NCI-H2081 (cell line): ENCODE measurements around the gene CATSPERB.
A peak's percentile ranks its signal among the peaks of the same experiment; 100 is the strongest.
"Not testable (repeated sequence)": the region's sequence is repeated elsewhere in the genome, so short reads cannot be mapped to it uniquely, and the experiment has no call there.

Experiments used
- DNase-seq, 2 experiments: peaks; one replicate each; lab custom pipeline; 2025; lab: John Stamatoyannopoulos, UW

Gene CATSPERB, protein sequence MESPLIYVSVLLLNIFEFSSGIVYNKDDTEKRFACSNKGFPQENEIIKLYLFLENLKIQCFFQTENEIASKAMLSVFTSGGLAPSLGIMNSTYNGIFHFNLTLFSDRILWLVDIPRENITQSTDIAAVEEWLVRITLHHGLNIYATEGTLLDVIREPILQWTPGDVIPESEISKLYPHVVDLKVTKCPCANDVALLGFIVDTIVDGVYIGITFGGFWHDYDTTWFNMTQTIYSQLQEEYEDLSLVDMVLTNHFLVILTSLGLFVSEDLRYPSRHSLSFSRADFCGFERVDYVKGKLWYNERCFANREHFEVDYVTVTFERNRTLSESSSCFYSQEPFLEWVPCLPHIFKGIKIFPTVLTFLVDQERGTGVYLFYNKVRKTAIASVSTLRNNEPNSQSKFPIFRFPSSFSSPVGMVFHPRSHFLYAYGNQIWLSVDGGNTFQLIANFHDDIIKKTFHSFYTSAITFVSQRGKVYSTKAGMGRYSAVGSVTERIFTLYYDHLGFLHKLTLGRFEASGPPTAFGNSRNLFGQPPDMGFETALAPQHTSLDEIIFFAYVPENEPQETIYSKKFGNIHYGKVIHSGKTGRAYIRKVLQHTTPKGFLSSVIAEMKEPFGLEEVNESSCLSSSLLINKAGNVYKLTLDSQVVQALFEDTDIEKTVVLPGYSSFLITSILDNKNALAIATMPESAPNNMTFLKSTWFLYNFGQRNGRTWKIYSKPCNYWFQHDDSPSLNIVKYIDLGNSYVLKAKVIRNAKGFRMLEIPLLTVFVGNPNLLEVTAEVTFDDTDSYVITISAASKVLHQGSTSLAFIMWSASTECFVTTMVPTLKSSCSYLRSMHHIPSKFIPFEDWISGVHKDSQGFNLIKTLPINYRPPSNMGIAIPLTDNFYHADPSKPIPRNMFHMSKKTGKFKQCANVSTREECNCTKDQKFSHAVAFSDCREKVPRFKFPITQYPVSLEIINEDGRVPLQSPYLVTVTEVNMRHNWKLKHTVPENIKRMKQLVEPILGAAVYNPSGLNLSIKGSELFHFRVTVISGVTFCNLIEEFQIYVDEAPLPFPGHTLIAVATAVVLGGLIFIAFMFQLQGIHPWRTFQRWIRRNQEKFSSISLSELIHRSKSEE

DNA sequence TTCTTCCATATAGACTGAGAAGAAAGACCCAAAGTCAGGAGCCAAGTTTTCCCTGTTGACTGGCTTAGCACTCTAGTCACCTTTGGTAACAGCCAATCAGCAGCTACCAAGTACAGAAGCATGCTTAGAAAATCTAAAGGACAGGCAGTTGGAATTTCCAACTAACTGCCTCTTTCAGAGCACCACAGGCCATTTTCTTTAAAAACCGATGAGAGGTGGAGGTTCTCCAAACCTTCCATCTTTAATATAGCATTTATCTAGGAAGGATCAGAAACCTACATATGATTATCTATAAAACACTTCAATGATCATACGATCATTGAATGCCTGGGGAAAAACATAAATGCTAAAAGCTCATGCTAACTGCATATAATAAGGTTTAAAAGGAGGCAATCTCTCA is at the start of gene CATSPERB:
CATSPERB (minus strand) TSS at position 101 of the 400 bp plus-strand sequence. CDS start 2,607 bp downstream, outside the sequence.
- no peak for DNase-seq

DNA sequence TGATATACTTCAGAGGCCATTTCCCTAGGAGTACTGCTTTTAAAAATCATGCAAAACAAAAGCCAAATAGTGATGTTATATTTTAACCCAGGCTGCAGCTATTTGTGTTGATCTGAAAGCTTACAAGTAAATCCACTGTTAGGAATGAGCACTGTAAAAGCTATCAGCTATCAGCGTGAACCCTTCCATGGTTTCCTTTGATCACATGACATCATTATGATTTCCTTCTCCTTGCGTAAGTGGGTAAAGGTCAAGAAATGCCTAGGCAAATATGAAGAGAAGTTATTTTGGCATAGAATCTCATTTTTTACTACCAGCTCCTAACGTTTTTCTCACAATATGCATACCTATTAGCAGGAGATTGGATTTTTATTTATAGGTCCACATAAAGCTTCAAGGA is 48.6 kb upstream of the CATSPERB start:
- DNase-seq = no peak

DNA sequence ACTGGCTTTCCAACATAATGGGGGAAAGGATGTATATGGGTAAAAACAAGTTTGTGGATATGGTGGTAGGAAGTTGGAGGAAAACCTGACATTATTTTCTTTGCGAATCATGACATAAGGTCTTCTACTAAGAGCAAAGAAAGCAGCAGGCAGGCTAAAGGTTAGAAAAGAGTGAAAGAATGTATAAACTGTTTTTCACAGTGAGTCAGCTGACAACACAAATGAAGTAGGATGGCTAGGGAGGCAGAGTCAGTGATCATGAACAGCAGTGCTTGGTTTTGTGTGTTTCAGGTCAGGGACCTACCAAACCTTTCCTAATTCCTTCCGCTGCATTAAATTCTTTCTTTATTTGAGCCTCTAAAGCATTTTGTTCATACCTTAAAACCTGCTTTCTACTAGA is 46.3 kb upstream of the CATSPERB start:
- DNase-seq = no peak

DNA sequence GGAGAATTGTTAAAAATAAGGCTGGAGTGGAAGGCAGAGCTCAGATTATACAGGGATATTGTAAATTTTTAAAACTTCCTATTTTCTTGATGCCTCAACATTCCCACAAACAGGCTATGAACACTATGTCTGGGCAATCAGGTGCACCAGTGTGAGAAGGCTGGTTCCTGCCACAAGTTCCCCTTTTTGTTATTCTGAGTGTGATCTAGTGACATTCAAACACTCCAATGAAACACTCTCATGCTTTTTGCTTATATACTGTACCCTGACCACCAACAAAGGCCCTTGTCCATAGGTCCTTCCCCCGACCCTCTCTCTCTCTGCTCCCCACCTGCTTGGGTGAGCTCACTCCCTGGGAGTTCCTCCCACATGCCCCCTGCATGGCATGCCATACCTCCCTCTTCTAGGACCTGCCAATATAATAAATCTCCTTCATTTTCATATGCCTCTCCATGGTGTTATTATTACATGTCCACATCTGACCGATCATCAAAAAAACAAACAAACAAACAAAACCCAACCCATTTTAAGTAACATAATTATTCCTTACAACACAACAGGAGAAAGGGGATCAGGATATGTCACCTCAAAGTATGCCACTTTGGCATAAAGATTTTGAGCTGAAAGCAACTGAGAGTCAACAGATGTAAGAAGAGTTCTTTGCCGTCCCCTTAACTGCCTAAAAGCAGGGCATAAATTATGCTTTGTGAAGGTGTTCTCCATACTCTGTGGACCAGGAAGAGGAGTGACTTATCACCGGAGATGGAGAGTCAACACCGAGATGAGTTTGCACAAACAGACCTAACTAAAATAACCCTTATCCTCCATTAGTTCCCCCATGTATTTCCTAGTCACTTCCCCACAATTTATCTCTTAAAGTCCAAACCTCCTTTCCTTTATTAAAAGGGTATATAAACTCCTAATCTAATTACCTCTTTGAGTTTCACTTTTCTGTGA is 42.5 kb upstream of the CATSPERB start:
- DNase-seq = no peak

DNA sequence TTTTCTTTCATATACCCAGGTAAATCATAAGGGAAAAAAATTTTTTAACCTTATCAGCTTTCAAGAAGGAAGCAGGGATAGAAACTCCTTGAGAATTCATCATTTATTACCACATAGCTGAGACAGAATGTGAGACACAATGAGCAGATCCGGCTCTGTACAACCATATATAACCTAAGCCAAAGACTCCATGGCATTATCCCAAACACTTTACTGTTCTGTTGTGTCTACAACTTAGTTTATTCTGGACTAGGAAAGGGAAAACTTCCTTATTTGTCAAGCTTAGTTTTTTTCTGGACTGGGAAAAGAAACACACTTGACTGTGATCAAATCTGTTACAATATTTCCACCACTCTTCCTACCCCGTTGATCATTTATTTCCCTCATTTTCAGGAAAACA is 38.3 kb upstream of the CATSPERB start:
- no peak for DNase-seq

DNA sequence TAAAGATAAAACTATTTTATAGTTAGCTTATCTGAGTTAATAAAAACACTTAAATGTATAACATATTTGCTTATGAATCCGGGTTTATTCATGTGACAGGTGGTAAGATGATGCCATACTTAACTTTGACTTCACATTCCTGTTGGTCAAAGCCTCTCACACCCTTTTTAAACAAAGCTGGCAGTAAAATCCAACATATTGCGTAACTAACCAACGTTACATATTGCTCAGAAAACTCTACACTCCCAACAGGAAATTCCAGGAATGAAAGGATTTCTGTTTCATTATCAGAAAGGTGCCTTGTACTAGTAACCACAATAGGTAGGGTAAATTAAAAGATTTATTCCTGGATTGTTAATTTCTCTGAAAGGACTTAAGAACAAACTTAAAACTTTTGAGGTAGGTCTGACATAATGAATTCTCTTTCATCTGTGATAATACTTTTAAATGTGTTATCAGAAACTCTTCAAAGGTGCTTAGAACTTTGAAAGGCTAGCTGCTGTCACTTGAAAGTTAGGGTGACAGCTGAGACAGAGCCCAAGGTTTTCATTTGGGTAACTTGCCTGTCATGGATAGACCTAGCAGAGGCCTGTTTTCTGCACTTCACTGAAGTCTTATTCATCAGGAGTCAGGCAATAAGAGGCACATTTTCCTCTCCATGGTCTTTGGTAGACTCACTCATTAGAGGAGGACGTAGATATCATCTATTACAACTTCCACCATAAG is 23.8 kb upstream of the CATSPERB start:
- no peak for DNase-seq

DNA sequence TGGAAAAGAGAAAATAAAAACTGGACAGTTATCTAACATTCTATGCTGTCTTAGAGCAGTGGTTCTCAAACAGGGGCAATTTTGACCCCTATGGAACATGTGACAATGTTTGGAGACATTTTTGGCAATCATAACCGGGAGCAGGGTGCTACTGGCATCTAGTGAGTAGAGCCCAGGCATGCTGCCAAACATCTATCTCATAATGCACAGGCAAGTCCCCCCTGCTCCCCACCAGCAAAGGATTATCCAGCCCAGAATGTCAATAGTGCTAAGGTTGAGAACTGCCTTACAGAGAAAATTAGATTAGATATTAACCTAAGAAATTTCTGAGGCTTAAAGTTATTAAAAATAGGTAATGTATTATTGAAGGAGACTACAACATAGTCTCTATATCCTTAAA is 22.9 kb upstream of the CATSPERB start:
- peak in 1 of 2 experiments; percentile 41 for DNase-seq

DNA sequence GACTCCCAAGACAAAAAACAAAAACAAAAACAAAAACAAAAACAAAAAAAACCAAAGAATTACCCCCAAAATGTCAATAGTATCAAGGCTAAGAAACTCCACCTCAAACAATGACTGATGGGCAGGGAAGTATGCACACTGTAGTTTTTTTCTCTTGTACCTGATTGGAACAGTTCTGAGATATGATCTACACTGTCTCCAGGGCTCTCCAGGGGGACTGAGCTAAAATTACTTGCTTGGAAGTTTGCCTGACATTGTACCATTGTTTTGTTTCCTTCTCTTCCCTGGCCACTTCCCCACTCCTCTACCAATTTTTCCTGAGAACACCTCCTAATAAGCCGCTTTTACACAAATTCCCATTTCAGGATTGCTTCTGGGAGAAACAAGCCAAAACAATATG is 22.3 kb upstream of the CATSPERB start:
- DNase-seq = no peak

DNA sequence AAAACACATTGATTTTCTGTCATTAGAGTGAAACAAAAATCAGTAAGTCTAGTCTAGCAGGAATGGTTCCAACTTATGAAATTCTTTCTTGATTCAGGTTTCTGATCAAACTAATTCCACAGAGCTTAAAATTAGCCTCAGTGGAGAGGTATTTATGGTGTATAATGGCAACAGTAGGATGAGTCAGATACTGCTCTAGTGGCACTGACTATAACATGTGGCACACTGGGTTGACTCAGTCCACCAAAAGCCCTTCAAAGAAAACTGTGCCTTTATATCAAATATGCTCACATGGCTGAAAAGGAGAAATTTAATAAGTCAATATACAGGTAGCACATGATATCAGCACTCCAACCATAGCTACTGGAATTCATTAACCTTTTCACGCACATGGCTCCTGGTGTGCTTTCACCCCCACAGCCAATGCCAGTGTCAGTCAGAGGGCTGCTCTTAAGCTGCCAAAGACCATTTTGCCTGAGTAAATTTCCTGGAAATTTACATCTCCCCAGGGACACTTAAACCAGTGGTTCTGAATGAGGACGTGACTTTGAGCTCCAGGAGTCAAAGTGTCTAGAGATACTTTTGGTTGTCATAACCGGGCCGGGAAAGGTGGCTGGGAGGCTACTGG is 21.7 kb upstream of the CATSPERB start:
- peak in 1 of 2 experiments; percentile 9 for DNase-seq

DNA sequence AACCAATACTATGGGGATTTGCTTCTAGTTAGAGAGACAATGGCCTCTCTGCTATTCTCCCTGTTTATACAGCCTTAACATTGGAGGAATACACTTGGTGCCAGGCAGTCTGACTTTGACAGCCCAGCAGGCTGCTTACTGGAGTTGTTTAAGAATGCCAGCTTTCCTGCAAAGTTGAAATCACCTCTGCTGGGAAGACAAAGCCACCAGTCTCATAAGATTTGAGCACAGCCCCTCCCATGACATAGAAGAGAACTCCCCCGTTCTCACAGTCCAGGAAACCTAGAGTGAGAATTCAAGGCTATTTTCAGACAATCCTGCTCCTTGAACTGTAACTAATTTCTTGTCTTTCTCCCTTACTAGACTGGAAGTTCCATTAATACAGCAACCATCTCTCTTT is 21.1 kb upstream of the CATSPERB start:
- no peak for DNase-seq

DNA sequence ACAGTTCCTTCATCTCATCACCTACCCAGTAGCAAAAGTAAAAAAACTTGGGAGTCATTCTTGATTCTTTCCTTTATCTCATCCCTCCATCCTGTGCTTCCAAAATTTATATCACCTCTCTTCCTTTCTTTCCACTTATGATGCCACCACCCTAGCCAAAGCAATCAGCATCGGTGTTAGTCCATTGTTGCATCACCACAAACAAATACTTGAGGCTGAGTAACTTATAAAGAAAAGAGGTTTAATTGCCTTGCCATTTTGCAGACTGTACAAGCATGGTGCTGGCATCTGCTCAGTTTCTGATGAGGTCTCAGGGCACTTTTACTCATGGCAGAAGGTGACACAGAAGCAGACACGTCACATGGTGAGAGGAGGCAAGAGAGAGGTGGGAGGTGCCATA is 19.8 kb upstream of the CATSPERB start:
- DNase-seq = no peak

DNA sequence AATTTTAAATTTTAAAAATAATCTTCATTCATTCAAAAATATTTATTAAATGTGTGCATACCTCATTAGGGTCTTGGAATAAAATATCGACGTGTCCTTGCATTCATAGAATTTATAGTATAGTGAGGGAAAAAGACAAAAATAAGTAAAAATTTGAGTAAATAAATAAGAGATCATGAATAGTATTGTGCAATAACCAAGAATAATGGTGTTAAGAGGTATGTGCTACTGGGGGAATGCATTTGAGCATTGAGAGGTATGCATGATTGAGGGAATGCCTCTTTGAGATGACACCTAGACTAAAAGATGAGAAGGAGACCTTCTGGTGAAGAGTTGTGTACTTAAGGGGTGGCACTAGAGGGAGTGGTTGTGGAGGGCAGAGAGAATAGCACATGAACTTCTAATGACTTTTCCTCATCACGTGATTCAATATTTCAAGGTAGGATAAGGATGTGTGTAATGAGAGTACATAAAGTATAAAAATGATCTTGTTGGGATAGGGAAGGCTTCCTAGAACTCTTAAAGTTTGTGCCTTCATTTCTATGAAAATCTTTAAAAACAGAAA is 18.8 kb upstream of the CATSPERB start:
- no peak for DNase-seq

DNA sequence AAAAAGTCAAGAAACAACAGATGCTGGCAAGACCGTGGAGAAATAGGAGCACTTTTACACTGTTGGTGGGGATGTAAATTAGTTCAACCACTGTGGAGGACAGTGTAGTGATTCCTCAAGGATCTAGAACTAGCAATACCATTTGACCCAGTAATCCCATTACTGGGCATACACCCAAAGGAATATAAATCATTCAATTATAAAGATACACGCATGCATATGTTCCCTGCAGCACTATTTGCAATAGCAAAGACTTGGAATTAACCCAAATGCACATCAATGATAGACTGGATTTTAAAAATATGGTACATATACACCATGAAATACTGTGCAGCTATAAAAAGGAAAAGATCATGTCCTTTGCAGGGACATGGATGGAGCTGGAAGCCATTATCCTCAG is 18.0 kb upstream of the CATSPERB start:
- no peak for DNase-seq

DNA sequence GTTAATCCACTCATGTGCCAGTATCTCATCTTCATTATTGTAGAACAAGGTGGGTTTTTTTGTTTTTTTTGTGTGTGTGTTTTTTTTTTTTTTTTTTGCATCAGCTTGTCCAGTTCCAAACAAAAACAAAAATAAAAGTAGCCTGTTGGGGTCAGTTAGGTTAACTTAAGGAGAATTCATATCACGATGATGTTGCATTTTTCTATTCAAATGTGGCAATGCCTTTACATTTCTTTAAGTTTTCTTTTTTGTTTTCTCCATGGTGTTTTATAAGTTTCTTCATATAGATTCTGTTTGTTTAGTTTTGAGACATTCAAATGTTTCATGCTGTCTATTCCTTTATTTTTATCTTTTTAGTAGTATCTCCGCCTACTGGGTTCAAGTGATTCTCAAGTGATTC is 16.2 kb upstream of the CATSPERB start:
- DNase-seq = no peak

DNA sequence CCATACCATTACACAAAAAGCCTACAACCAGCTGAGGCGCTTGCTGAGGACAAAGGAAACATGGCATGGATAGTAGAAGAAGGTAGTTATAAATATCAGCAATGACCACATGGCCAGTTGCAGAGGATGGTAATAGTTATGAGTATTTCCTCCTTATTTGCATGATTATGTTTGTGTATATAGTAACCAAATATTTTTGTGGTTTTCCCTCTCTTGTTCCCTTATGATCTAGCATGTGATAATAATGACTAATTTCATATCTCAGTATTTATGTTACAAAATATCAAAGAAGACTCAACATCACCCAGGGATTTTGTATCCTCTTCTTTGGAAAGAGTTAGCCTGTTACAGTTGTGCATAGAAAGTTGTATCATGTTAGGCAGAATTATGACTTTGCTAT is 13.5 kb upstream of the CATSPERB start:
- no peak for DNase-seq

DNA sequence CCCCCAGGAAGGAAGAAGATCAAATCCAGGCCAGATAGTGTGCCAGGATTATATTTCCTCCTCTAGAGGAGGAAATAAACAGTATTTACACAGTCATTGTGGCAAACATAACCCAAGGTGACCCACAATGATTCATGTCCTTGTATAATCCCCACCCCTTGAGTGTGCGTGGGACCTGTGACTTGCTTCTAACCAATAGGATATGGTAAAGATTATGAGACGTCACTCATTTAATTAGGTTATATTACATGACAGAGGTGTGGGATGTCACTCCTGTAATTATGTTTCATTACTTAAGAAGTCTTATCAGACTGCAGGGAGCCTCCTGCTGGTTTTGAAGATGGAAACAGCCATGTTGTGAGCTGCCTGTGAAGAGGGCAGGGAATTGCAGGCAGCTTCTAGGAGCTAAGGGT is 12.2 kb upstream of the CATSPERB start:
- no peak for DNase-seq

DNA sequence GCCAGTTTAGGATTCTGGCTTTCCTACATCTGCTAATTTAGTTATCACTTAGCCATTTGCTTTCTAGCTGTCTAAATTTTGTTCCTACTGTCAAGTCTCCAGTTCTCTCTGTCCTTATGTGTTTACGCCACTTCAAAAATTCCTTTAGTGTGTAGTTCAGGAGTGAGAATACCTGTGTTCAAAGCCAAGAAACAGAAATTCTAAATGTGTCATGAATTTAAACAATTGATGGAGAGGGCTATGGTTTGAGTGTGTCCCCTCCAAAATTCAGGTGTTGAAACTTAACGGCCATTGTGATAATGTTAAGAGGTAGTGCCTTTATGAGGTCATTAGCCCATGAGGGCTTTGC is 11.4 kb upstream of the CATSPERB start:
- no peak for DNase-seq

DNA sequence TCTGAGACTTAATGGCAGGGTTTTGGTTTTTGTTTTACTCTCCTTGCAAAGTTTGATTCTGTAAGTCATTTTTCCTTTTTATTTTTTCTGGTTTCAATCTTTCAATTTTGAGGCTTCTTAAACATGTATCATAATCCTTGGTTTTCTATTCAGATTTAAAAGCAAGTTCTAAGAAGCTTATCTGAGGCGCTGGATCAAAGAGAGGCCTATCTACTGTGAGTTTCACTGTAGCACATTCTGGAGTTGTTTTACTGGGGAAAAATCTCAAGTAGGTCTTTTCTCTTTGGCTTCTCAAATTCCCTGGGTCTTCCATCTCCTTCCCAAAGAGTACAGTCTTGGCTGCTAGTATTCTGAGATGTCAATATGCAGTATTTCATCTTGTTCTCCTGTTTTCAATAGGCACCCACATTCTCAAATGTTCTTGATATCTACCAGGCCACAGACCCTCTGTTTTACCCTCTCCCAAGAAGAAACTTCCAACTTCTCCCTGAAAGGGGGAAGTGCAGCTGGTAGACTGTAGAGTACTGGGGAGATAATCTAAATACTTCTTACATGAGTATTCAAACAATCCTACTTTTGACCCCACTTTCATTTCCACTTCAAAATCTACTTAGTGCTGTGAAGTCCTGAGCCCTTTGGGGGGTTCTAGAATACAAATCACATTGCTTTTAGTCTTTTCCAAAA is 10.9 kb upstream of the CATSPERB start:
- DNase-seq = no peak

DNA sequence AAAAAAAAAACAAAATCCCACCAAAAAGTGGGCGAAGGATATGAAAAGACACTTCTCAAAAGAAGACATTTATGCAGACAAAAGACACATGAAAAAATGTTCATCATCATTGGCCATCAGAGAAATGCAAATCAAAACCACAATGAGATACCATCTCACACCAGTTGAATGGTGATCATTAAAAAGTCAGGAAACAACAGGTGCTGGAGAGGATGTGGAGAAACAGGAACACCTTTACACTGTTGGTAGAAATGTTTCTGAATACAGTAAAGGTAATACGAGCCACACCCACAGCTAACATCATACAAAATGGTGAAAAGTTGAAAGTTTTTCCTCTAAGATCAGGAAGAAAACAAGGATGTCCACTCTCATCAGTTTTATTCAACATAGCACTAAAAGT is 8.0 kb upstream of the CATSPERB start:
- DNase-seq = not testable (repeated sequence)
